IPS DF 6.9 (cell line): Measurements from ENCODE around the gene PSORS1C1.
"Not testable (repeated sequence)": the region's sequence is repeated elsewhere in the genome, so short reads cannot be mapped to it uniquely, and the experiment has no call there.

Experiments
- DNase-seq: peaks from one replicate; pipeline ENCODE4 v3.0.0-alpha.2; 2013; ENCODE audit warnings: low read depth, low spot score
- H3K27ac ChIP-seq: one replicate; pipeline ENCODE4 v1.5.1; 2013; ENCODE audit warnings: low read length, control low read depth
- H3K27me3 ChIP-seq: 2 replicates; pipeline ENCODE4 v1.6.1; 2013; ENCODE audit warnings: mild to moderate bottlenecking, low read length; ENCODE audit not compliant: control insufficient read depth, insufficient read depth
- H3K36me3 ChIP-seq: 2 replicates; pipeline ENCODE4 v1.6.1; 2013; ENCODE audit warnings: low read length; ENCODE audit not compliant: control insufficient read depth, insufficient read depth
- H3K4me1 ChIP-seq: 2 replicates; pipeline ENCODE4 v1.6.1; 2013; ENCODE audit warnings: low read length; ENCODE audit not compliant: control insufficient read depth, insufficient read depth
- H3K4me3 ChIP-seq: 2 replicates; pipeline ENCODE4 v1.5.1; 2013; ENCODE audit warnings: mild to moderate bottlenecking, low read length
- H3K9me3 ChIP-seq: 2 replicates; pipeline ENCODE4 v1.6.1; 2013; ENCODE audit warnings: low read length, inconsistent platforms; ENCODE audit not compliant: control insufficient read depth, insufficient read depth
- WGBS: extraction: QIAGEN DNeasy Blood & Tissue Kit; methylation state at CpG from one replicate; pipeline ENCODE4 v1.1.7; 2013; ENCODE audit warnings: mixed read lengths, missing lambda C conversion rate; ENCODE audit not compliant: insufficient read length, insufficient coverage; 5-methylcytosine and 5-hydroxymethylcytosine counted together

The PSORS1C1 gene

DNA sequence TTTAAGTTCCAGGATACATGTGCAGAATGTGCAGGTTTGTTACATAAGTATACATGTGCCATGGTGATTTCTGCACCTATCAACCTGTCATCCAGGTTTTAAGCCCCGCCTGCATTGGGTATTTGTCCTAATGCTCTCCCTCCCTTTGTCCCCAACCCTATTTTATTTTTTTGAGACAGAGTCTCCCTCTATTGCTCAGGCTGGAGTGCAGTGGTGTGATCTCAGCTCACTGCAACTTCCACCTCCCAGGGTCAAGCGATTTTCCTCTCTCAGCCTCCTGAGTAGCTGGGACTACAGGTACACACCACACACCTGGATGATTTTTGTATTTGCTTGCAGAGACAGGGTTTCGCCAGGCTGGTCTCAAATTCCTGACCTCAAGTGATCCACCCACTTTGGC, 74.6 kb downstream of the PSORS1C1 start:
- no CpG with 5 or more reads among the region's 3 CpGs for WGBS
- not testable (repeated sequence) for H3K4me1 ChIP-seq, H3K9me3 ChIP-seq, DNase-seq, H3K27me3 ChIP-seq, H3K27ac ChIP-seq, H3K36me3 ChIP-seq, H3K4me3 ChIP-seq
